A549 treated with Hydrocortisone at 1 μM for 4 hours (cell line): ENCODE results near the gene ZNF580. TPM values are rescaled to one million over a fixed set of nuclear protein-coding genes. Genes with fewer than 3 reads are reported as not detected.

ENCODE experiments used
- total RNA-seq: library from RNA; stranded (reverse); fragments of 200-300 nt; extraction: Qiagen RNA extraction; gene quantifications from 5 replicates; pipeline ENCODE4 v1.2.3, GENCODE V29; 2022

ZNF580 gene
- 26.3 to 52.7 TPM (median 47.0 TPM) in 5 replicates for total RNA-seq

DNA sequence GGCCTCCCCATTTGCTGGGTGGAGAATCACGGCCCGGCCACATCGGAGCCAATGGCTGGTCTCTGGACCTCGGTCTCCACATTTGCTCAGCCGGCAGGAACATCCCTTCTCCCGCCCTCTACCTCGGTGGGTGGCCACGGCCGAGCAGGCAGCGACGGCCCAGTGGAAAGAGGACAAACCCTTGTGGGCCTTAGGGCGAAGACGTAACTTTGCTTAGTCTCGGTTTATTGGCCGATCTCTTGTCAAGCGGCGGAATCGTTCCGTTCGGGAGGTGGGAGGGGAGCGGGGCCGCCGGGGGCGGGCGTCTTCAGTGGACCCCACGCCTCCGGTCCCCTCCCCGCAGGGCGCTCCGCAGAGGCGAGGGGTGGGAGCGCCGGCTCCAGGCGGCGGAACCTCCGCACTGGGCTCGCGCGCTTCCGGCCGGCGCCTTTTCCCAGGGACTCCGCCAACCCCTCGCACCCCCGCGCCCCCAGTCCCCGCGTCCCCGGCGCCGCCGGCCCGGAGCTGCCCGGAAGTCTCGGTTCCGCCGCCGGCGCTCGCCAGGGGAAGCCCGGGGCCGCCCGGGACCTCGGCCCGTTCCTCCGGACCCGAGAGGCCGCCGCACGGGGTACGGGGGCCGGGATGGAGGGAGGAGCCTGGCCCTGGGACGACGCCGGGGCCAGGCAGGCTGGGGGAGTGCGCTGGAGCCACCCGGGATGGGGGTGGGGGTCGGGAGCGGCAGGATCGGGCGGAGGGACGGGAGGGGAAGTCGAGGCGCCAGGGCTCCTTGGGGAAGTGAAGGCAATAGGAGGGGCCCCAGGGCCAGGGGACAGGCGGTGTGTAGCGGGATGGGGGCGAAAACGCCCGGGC lies at the start of gene ZNF580:
TSS of gene ZNF580 (plus strand) at position 426 of the 849 bp plus-strand sequence. CDS start 1,507 bp downstream, outside the sequence.

GRCh38 chr19:55599468-55599841 lies 41.3 kb upstream of the ZNF580 start, which contains the start of gene FIZ1:
Gene FIZ1, minus strand, starts transcription at chr19:55599517. Its CDS starts 1,652 bp downstream, at chr19:55597865.

GRCh38 chr19:55599842-55600661 lies 40.8 kb upstream of the ZNF580 start, which contains the start of gene ZNF524:
Gene ZNF524, plus strand, starts transcription at chr19:55600288. Its CDS starts 1,825 bp downstream, at chr19:55602113.

DNA sequence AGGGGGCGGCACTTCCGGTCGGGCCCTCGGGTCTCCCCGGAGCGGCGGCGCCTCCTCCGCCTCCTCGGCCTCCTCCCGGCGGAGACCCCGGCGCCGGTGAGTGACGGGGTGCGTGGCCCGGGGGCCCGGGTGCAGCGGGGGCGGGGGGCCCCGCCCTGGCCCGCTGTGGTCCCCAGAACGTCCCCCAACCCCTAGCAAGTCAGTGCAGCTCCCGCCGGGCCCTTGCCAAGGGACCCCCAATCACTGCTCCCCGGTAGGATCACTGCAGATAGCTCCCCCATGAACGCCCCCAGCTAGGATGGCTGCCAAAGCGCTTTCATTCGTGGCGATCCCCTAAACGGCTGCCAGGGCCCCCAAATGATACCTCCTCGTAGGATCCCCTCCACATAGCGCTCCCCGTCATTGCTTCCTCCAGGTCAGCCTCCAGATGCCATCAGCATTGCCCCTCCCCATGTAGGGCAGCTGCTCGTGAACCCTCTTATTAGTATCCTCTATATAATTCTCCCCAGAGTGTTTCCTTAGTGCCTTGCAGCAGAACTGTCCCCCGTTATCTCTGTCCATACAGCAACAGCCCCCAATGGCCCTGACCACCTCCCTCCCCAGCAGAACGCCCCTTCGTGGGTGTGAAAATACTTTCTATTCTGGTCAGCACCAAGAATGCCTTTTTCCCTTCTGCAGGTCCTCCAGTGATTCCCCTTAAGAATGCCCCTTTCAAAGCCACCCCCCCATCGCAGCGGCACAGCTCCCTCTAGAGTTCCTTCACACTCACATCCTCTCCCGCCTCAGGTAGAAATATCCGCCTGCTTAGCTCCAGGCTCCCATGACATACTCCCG lies 34.9 kb upstream of the ZNF580 start, which contains the start of gene ZNF865:
TSS of gene ZNF865 (plus strand) at position 11 of the 834 bp plus-strand sequence. CDS start 7,972 bp downstream, outside the sequence.

GRCh38 chr19:55624109-55625003 lies 16.4 kb upstream of the ZNF580 start, which contains the start of gene ZNF784:
Gene ZNF784, minus strand, starts transcription at chr19:55624566. Its CDS starts 5 bp downstream, at chr19:55624561.

GRCh38 chr19:55643003-55643886 lies 2.4 kb downstream of the ZNF580 start, which contains the start of gene ZNF581:
Gene ZNF581, plus strand, starts transcription at chr19:55643649. Its CDS starts 923 bp downstream, at chr19:55644572.

GRCh38 chr19:55647732-55648584 lies 7.2 kb downstream of the ZNF580 start, which contains the start of gene CCDC106:
Gene CCDC106, plus strand, starts transcription at chr19:55648212. Its CDS starts 835 bp downstream, at chr19:55649047.

DNA sequence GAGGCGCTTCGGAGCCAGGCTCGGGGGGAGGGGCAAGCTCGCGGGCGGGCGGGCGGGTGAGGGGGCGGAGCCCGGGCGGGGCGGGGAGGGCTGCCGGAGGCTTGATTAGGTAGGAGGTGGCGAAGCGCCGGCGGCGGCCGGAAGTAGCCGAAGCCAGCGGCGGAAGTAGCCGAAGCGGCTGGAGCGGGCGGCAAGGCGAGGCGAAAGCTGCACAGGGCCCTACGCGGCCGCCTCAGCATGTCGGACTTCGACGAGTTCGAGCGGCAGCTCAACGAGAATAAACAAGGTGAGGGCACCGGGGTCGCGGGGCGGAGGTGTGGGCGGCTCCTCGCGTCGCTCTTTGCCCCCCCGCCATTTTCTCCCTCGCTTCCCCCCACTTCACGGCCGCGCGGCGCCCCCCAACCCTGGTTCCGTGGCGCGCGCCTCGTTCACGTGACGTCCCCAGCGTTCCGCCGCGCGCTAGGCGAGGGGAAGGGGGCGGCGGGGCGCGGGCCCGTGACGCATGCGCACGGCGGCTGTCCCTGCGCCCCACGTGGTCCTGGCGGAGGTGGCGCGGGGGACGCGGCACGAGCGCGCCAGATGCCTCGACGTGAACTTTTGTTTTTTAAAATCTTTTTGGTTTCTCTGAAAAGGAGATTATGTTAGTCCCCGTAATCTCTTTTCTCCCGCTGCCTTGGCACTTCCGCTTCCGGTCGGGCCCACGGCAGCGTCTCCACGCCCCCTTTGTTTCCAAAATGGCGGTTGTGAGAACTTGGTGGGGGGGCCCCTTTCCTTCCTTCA lies 14.3 kb downstream of the ZNF580 start, which contains the start of gene U2AF2:
TSS of gene U2AF2 (plus strand) at position 168 of the 780 bp plus-strand sequence. CDS start at position 238, 70 bp downstream.

GRCh38 chr19:55674841-55675660 lies 34.2 kb downstream of the ZNF580 start, which contains the start of gene EPN1:
Gene EPN1, plus strand, starts transcription at chr19:55675226. Its CDS starts 3,402 bp downstream, at chr19:55678628.

Other genes starting within 250 kb of the ZNF580 start
- gene UBE2S, start 233.2 kb upstream of the ZNF580 start, total RNA-seq, result 244 to 439 TPM (median 386 TPM) in 5 replicates
- gene SHISA7, start 197.7 kb upstream of the ZNF580 start, total RNA-seq, result not detected in 5 replicates
- gene ISOC2, start 179.4 kb upstream of the ZNF580 start, total RNA-seq, result 50.1 to 63.3 TPM (median 58.1 TPM) in 5 replicates
- not detected in 5 replicates for gene C19orf85, start 176.3 kb upstream of the ZNF580 start, total RNA-seq
- gene ZNF628, start 164.4 kb upstream of the ZNF580 start, total RNA-seq, result 5.2 to 9.1 TPM (median 6.3 TPM) in 5 replicates
- gene NAT14, start 155.8 kb upstream of the ZNF580 start, total RNA-seq, result 31.4 to 58.8 TPM (median 53.6 TPM) in 5 replicates
- 0.34 to 1.2 TPM (median 0.77 TPM) in 5 replicates for gene SSC5D, start 152.6 kb upstream of the ZNF580 start, total RNA-seq
- 1.6 to 2.3 TPM (median 2.1 TPM) in 5 replicates for gene SBK2, start 103.9 kb upstream of the ZNF580 start, total RNA-seq
- gene SBK3, start 95.5 kb upstream of the ZNF580 start, total RNA-seq, result 1.5 to 2.4 TPM (median 1.7 TPM) in 5 replicates
- gene ZNF579, start 60.2 kb upstream of the ZNF580 start, total RNA-seq, result 19.9 to 35.0 TPM (median 29.6 TPM) in 5 replicates
- 18.6 to 24.5 TPM (median 24.2 TPM) in 5 replicates for gene FIZ1, start 41.5 kb upstream of the ZNF580 start, total RNA-seq
- gene ZNF524, start 40.7 kb upstream of the ZNF580 start, total RNA-seq, result 11.2 to 18.9 TPM (median 16.4 TPM) in 5 replicates
- 7.2 to 12.0 TPM (median 10.9 TPM) in 5 replicates for gene ZNF865, start 35.4 kb upstream of the ZNF580 start, total RNA-seq
- 4.6 to 6.1 TPM (median 5.4 TPM) in 5 replicates for gene ZNF784, start 16.4 kb upstream of the ZNF580 start, total RNA-seq
- gene ZNF581, start 2.6 kb downstream of the ZNF580 start, total RNA-seq, result 36.1 to 50.8 TPM (median 48.2 TPM) in 5 replicates
- gene CCDC106, start 7.2 kb downstream of the ZNF580 start, total RNA-seq, result 16.8 to 19.4 TPM (median 17.5 TPM) in 5 replicates
- gene U2AF2, start 14.0 kb downstream of the ZNF580 start, total RNA-seq, result 262 to 324 TPM (median 284 TPM) in 5 replicates
- gene EPN1, start 34.2 kb downstream of the ZNF580 start, total RNA-seq, result 145 to 205 TPM (median 194 TPM) in 5 replicates
- not detected in 5 replicates for gene NLRP9, start 97.4 kb downstream of the ZNF580 start, total RNA-seq
- gene RFPL4A, start 118.1 kb downstream of the ZNF580 start, total RNA-seq, result 0.38 to 1.1 TPM (median 0.84 TPM) in 5 replicates
- gene RFPL4AL1, start 128.1 kb downstream of the ZNF580 start, total RNA-seq, result 0.28 TPM in 1 of 5 replicates, not detected in the others
- gene NLRP11, start 191.0 kb downstream of the ZNF580 start, total RNA-seq, result 0.02 to 0.06 TPM (median 0.03 TPM) in 5 replicates
- not detected in 5 replicates for gene NLRP4, start 195.5 kb downstream of the ZNF580 start, total RNA-seq